Dedifferentiated amniotic fluid mesenchymal stem cell (primary cell): ENCODE results near the gene CDH4.

Experiments used
- DNase-seq: peaks from one replicate; pipeline ENCODE4 v3.0.0-alpha.2; 2016; ENCODE audit errors: extremely low spot score

Gene CDH4

GRCh38 chr20:61668065-61668650, 416.1 kb downstream of the CDH4 start:
- DNase-seq: no peak

GRCh38 chr20:61668771-61669503, 416.9 kb downstream of the CDH4 start:
- no peak for DNase-seq

- DNase-seq: no peak
Observed at GRCh38 chr20:61670274-61670673, 418.2 kb downstream of the CDH4 start.

GRCh38 chr20:61671559-61671958, 419.5 kb downstream of the CDH4 start:
- DNase-seq: no peak

GRCh38 chr20:61673152-61673847, 421.2 kb downstream of the CDH4 start:
- DNase-seq: no peak

GRCh38 chr20:61674121-61674520, 422.1 kb downstream of the CDH4 start:
- DNase-seq: no peak

GRCh38 chr20:61674688-61675087, 422.6 kb downstream of the CDH4 start:
- DNase-seq: no peak

GRCh38 chr20:61677928-61678327, 425.9 kb downstream of the CDH4 start:
- no peak for DNase-seq

- DNase-seq: no peak
Observed at GRCh38 chr20:61678437-61678836, 426.4 kb downstream of the CDH4 start.

- DNase-seq: no peak
Observed at GRCh38 chr20:61679473-61679872, 427.4 kb downstream of the CDH4 start.

GRCh38 chr20:61680096-61680495, 428.0 kb downstream of the CDH4 start:
- DNase-seq: no peak

- DNase-seq: no peak
Observed at GRCh38 chr20:61682114-61682995, 430.3 kb downstream of the CDH4 start.

GRCh38 chr20:61682996-61683681, 431.1 kb downstream of the CDH4 start:
- no peak for DNase-seq

GRCh38 chr20:61683721-61684120, 431.7 kb downstream of the CDH4 start:
- no peak for DNase-seq

- DNase-seq: no peak
Observed at GRCh38 chr20:61684136-61684535, 432.1 kb downstream of the CDH4 start.

- no peak for DNase-seq
Observed at GRCh38 chr20:61684583-61685235, 432.6 kb downstream of the CDH4 start.

- DNase-seq: no peak
Observed at GRCh38 chr20:61685462-61685861, 433.4 kb downstream of the CDH4 start.

- no peak for DNase-seq
Observed at GRCh38 chr20:61686051-61686936, 434.2 kb downstream of the CDH4 start.

- no peak for DNase-seq
Observed at GRCh38 chr20:61688411-61688810, 436.4 kb downstream of the CDH4 start.

GRCh38 chr20:61690150-61690549, 438.1 kb downstream of the CDH4 start:
- DNase-seq: no peak
